MV-4-11 (cell line): Measurements from ENCODE around the gene NUDCD3.
"Not testable (repeated sequence)": the region's sequence is repeated elsewhere in the genome, so short reads cannot be mapped to it uniquely, and the experiment has no call there.

Source experiments
- DNase-seq: peaks from one replicate; lab custom pipeline; 2025; lab: John Stamatoyannopoulos, UW

The NUDCD3 gene

DNA sequence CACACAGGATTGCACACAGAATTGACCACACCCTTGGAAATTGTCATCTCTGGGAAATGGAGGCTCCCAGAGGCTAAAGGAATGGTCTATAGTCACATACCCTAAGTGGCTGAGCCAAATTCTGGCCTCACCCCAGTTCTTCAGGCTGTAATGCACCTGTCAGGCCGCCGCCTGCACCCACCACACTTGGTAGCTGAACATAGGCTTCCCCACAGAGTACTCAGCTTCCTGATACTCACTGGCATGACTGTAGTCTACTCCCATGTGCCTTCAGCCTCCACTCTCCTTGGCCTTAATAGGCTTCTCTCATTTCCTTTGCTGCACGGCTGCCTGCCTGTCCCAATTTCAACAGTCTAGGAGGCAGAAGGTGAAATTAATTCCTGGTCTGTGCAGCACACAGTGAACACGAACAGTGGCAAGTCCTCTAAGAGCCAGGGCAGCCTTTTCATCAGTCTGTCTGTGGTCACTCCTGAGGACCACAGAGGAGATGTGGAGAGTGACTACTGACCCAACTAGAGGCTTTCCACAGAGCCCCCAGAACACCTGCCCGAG lies 42.5 kb downstream of the NUDCD3 start:
- no peak for DNase-seq

GRCh38 chr7:44445986-44446671 lies 44.3 kb downstream of the NUDCD3 start:
- DNase-seq, result no peak

- DNase-seq, result no peak
Observed at GRCh38 chr7:44441079-44441478, 49.4 kb downstream of the NUDCD3 start.

DNA sequence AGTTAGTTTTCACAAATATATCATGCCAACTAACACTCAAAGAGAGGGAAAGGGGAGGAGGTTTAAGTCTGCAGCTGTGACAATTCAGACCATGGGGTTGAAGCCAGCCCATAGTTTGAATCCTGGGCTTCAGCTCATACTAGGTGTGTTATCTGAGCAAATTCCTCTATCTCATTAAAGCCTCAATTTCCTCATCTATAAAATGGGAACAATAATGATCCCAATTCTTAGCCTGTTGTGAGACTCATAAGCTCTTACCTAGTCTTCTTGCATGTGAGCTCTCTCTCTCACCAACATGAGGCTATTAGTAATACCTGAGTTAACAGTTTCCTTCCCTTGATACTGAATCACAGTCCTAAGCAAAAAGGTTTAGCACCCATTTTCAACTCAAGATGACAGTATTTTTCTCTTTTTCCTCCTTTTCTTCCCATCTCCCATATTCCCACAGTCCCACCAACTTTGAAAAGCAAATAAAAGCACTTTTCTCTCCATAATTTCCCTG lies 49.8 kb downstream of the NUDCD3 start:
- no peak for DNase-seq

DNA sequence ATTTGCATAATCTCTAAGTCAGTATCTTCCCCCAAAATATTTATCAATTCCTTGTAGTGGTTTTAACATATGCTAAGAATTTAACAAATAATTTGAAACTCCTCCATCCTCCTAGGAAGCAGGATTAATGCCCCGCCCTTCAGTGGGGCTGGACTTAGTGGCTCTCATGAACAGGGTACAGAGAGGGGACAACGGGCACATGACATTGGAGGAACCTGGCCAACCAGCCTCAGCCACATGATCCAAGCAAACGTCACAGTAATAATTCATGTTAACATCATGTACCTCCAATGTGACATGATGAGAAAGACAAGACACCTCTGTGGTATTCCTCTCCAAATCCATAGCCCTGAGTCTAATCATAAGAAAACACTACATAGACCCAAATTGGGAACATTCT lies 50.5 kb downstream of the NUDCD3 start:
- no peak for DNase-seq

GRCh38 chr7:44438816-44439215 lies 51.6 kb downstream of the NUDCD3 start:
- DNase-seq, result peak; percentile 3

DNA sequence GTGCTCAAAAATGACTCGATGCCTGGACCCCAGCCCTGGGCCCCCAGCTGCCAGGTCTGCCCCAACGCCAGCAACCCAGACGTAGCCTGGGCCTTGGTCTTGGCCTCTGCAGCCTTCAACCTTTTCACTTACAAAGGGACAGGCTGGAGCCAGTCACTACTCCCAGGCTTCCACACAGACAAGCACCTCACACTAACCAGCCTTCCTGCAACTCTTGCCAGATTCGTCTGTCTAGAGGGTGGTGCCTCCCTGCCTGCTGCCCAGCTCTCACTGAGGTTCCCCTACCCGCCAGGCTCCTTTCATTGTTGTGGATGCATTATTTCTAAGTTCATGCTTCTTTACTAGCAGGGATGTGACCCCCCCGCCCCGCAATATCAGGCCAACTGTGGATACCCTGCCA lies 56.3 kb downstream of the NUDCD3 start:
- no peak for DNase-seq

DNA sequence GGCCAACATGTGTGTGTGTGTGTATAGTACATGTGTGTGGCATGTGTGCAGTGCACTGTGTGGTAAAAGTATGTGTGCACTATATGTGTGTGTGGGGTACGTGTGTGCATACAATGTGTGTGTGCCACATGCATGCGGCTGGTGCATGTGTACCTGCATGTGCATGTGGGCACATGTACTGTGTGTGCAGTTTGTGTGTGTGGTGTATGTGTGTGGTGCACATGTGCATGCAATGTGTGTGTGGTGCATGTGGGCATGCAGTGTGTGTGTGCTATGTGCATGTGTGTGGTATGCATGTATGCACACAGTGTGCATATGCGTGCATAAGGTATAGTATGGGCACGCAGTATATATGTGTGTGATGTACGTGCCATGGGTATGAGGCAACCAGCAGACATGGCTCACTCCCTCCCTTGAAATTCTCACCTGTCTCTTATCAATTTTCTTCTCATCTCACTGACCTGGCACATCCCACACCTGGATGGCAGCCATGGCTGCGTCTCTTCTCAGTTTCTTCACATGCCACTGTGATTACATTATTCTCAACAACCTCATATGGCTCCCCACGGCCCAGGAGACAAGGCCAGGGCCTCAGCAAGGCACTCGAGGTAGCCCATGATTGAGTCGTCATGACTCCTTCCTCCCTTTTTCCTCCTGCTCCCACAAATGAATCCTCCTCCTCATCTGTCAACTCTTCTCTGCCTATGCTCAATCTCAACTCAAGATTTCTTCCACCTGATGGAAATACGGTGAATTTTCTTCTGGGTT lies 57.0 kb downstream of the NUDCD3 start:
- no peak for DNase-seq

GRCh38 chr7:44432381-44432977 lies 58.0 kb downstream of the NUDCD3 start:
- DNase-seq, result peak; percentile 6

DNA sequence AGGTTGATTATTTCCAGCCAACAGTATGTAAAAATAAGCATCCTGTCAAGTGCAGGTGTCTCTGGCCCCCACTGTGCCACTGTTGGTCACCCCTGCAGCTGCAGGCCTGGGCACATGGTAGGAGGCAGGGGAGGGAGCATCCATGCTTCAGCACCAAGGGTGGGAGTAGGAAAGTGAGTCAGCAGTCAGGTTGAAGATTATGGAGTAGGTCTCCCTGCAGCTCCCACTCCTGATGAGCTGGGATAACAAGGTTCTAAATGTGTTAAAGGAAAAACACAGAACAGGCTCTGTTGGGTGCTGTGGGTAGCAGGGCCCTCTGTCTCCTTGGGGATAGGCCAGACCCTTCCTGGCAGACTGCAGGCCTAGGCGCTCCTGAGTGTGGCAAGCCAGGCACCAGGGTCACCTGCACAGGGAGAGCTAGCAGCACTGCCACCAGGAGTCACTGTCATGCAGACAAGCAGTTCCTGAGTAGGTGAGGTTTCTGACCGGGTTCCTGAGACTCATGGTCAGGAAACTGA lies 59.3 kb downstream of the NUDCD3 start:
- peak; percentile 10 for DNase-seq

- no peak for DNase-seq
Observed at GRCh38 chr7:44430054-44430453, 60.4 kb downstream of the NUDCD3 start.

- DNase-seq, result not testable (repeated sequence)
Observed at GRCh38 chr7:44424762-44425161, 65.7 kb downstream of the NUDCD3 start.

GRCh38 chr7:44416941-44417340 lies 73.5 kb downstream of the NUDCD3 start:
- no peak for DNase-seq

DNA sequence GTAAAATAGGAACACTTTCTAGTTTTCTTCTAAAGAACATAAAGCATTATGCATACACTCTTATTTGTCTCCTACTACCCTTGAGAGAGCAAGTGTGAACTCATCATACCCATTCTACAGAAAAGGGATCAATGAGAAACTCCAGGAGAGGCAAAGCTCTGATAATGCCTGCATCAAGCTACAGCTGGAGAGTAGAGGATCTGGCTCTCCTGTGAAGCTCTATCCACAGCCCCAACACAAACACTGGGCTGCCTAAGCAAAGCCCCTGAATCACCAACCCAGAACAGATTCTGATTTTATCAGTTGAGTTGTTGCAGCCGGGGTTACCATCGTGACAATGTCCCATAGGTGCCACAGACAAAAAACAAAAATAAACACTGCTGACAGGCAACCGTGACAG lies 74.9 kb downstream of the NUDCD3 start:
- no peak for DNase-seq

DNA sequence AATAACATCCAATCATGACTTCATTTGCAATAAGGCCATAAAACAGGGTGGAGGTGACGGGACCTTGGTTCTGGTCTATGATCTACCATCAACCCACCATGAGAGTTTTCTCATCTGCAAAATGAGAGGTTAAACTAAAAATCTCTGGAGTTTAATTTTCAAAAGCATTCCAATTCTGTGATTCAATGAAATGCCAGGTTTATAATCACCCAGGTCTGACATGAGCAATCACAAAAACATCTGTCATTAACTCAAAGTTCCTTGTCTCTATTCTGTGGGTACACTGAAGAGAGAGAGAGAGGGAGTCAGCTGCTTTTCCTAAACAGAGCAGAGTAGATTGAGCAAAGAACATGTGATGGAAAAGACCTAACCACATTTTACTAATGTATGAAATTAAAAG lies 75.4 kb downstream of the NUDCD3 start:
- DNase-seq, result no peak

DNA sequence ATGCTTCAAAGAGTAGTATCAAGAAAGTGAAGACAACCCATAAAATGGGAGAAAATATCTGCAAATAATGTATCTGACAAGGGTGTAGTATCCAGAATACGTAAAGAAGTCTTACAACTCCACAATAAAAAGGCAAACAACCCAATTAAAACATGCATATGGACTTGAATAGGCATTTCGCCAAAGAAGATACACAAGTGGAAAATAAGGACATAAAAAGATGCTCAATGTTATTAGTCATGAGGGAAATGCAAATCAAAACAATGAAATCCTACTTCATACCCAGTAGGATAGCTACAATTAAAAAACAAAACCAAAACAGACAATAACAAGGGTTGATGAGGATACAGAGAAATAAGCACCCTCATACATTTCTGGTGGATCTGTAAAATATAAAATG lies 79.2 kb downstream of the NUDCD3 start:
- no peak for DNase-seq

- DNase-seq, result no peak
Observed at GRCh38 chr7:44408596-44408995, 81.9 kb downstream of the NUDCD3 start.

- no peak for DNase-seq
Observed at GRCh38 chr7:44403775-44404174, 86.7 kb downstream of the NUDCD3 start.

- no peak for DNase-seq
Observed at GRCh38 chr7:44403176-44403759, 87.2 kb downstream of the NUDCD3 start.

- no peak for DNase-seq
Observed at GRCh38 chr7:44402401-44403060, 87.9 kb downstream of the NUDCD3 start.

GRCh38 chr7:44401692-44402091 lies 88.8 kb downstream of the NUDCD3 start:
- no peak for DNase-seq
